Keratinocyte (primary cell): Measurements from ENCODE around the gene PPP1R18. TPM values are rescaled to one million over a fixed set of nuclear protein-coding genes. Genes with fewer than 3 reads are reported as not detected.

ENCODE experiments used
- DNase-seq: peaks from one replicate; pipeline ENCODE4 v3.0.0-alpha.2; 2011; ENCODE audit warnings: low read depth, missing footprints, low spot score
- FAIRE-seq: peaks from 2 replicates; lab custom pipeline; 2011; peaks lifted over from hg19 to GRCh38; lab: Jason Lieb, UNC
- H2AFZ ChIP-seq: 2 replicates; pipeline ENCODE4 v1.6.0; 2012; ENCODE audit warnings: low read length, control low read depth, inconsistent platforms; ENCODE audit not compliant: control insufficient read depth
- H3K27ac ChIP-seq: 2 replicates; pipeline ENCODE4 v1.5.1; 2011; ENCODE audit warnings: low read length; ENCODE audit not compliant: control insufficient read depth, insufficient read depth
- H3K27me3 ChIP-seq: 3 replicates; pipeline ENCODE4 v1.6.0; 2011; ENCODE audit warnings: low read length; ENCODE audit not compliant: control insufficient read depth, insufficient read depth; ENCODE audit errors: extremely low read depth
- H3K36me3 ChIP-seq, 2 experiments: 2 replicates in 1 of 2; 3 replicates in 1 of 2; pipeline ENCODE4 v1.5.1; 2011; ENCODE audit warnings: low read length in 2 of 2, mild to moderate bottlenecking in 1 of 2; ENCODE audit not compliant: control insufficient read depth in 2 of 2, insufficient read depth in 2 of 2; ENCODE audit errors: extremely low read depth in 1 of 2
- H3K4me1 ChIP-seq: 3 replicates; pipeline ENCODE4 v1.5.1; 2011; ENCODE audit warnings: low read length; ENCODE audit not compliant: control insufficient read depth, insufficient read depth; ENCODE audit errors: extremely low read depth
- H3K4me2 ChIP-seq: 3 replicates; pipeline ENCODE4 v1.6.0; 2011; ENCODE audit warnings: low read depth, low read length; ENCODE audit not compliant: control insufficient read depth, insufficient read depth; ENCODE audit errors: extremely low read depth
- H3K4me3 ChIP-seq, 3 experiments: fragments of 200-600 bp in 1 of 3; sonication (generic) in 1 of 3; 2 replicates in 2 of 3; 3 replicates in 1 of 3; pipeline ENCODE4 v1.5.1; 2011 to 2016; ENCODE audit warnings: low read length in 3 of 3, mild to moderate bottlenecking in 3 of 3, control low read depth in 2 of 3, inconsistent platforms in 1 of 3, low read depth in 1 of 3, mixed read lengths in 1 of 3, mixed run types in 1 of 3, moderate library complexity in 1 of 3; ENCODE audit not compliant: control insufficient read depth in 2 of 3, insufficient read depth in 2 of 3; ENCODE audit errors: extremely low read depth in 1 of 3
- H3K79me2 ChIP-seq: 2 replicates; pipeline ENCODE4 v1.6.0; 2012; ENCODE audit warnings: low read length; ENCODE audit not compliant: control insufficient read depth, insufficient read depth
- H3K9ac ChIP-seq: 3 replicates; pipeline ENCODE4 v1.6.0; 2011; ENCODE audit warnings: low read length; ENCODE audit not compliant: control insufficient read depth, insufficient read depth; ENCODE audit errors: extremely low read depth
- H3K9me1 ChIP-seq: 3 replicates; pipeline ENCODE4 v1.6.0; 2011; ENCODE audit warnings: low read length; ENCODE audit not compliant: control insufficient read depth, insufficient read depth; ENCODE audit errors: extremely low read depth
- H3K9me3 ChIP-seq: 2 replicates; pipeline ENCODE4 v1.5.1; 2012; ENCODE audit warnings: low read depth, low read length; ENCODE audit not compliant: control insufficient read depth
- H4K20me1 ChIP-seq: 3 replicates; pipeline ENCODE4 v1.6.0; 2011; ENCODE audit warnings: low read length; ENCODE audit not compliant: control insufficient read depth, insufficient read depth; ENCODE audit errors: extremely low read depth
- EZH2 ChIP-seq: IDR thresholded peaks from one replicate; pipeline ENCODE4 v1.6.1; 2012; ENCODE audit warnings: inconsistent platforms, mild to moderate bottlenecking, low read length, moderate library complexity
- dilution Hi-C: fragments of 300-500 bp; cut with MboI; formaldehyde crosslinking; loops from one replicate; pipeline ENCODE4 v1.7.0; 2020; ENCODE audit warnings: low sequenced_read_pairs; ENCODE audit not compliant: extremely low pct_ligation_motif_present
- polyA plus RNA-seq, 5 experiments: library from polyadenylated mRNA; depleted of rRNA in 3 of 5; stranded (reverse) in 3 of 5; stranded (forward) in 1 of 5; unstranded in 1 of 5; fragments of >200 nt; gene quantifications; 1 replicate in 1 of 5; 2 replicates in 3 of 5; 3 replicates in 1 of 5; pipeline versions ENCODE4 v1.2.1 to v1.2.3, GENCODE V29; 2011 to 2012; ENCODE audit warnings: missing spikeins in 2 of 5, low read depth in 1 of 5, low replicate concordance in 1 of 5
- TF ChIP-seq, protein P1 (sequence below), 3 experiments: IDR thresholded peaks in 1 of 3; conservative IDR thresholded peaks in 1 of 3; optimal IDR thresholded peaks in 1 of 3; 2 replicates in 2 of 3; 3 replicates in 1 of 3; pipeline versions ENCODE3 to v1.5.1; 2011; ENCODE audit warnings: low read length in 3 of 3, mild to moderate bottlenecking in 3 of 3, moderate library complexity in 2 of 3, control low read depth in 1 of 3, inconsistent platforms in 1 of 3; ENCODE audit not compliant: insufficient read depth in 2 of 3; ENCODE audit errors: extremely low read depth in 1 of 3

PPP1R18 gene
- polyA plus RNA-seq, 1 donor (not counting 4 experiments of a cell fraction or from before 2014, with no cell fraction given), result 88.9 TPM

DNA sequence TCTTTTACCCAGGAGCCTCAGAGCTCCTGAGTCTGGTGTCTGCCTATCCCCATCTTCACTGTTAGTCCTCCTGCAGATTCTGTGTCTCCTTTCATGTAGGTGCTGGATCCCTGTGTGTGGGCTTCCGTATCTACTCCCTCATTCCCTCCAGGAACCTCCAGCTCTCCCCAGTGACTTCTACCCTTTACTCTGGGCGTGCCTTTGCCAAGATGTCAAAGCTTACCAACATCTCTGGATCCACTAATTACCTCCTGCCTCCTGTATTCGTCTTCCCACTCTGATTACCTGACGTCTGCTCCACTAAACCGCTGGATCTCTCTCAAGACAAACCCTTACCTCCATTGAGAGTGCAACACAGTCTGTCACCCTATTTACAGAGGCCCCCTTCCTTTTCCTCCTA, 41.7 kb downstream of the PPP1R18 start:
- FAIRE-seq, result no peak

GRCh38 chr6:30643656-30644055, 42.8 kb downstream of the PPP1R18 start:
- Histone ChIP-seq H3K9me3 (no peaks in the 10 kb centered on the region), H3K4me3 (no peak overlapping the region), H3K4me1 (peaks cover 12% of the 10 kb centered on the region), H2AFZ (no peak overlapping the region), H3K4me2 (no peak overlapping the region), H4K20me1 (no peaks in the 10 kb centered on the region), H3K9me1 (peaks cover 2% of the 10 kb centered on the region), H3K36me3 (peaks cover 13 to 21% of the 10 kb centered on the region in 2 experiments), H3K9ac (no peak overlapping the region), H3K27ac (no peak overlapping the region), H3K79me2 (peaks cover 12% of the 10 kb centered on the region), H3K27me3 (no peaks in the 10 kb centered on the region)
- TF ChIP-seq, protein P1, sequence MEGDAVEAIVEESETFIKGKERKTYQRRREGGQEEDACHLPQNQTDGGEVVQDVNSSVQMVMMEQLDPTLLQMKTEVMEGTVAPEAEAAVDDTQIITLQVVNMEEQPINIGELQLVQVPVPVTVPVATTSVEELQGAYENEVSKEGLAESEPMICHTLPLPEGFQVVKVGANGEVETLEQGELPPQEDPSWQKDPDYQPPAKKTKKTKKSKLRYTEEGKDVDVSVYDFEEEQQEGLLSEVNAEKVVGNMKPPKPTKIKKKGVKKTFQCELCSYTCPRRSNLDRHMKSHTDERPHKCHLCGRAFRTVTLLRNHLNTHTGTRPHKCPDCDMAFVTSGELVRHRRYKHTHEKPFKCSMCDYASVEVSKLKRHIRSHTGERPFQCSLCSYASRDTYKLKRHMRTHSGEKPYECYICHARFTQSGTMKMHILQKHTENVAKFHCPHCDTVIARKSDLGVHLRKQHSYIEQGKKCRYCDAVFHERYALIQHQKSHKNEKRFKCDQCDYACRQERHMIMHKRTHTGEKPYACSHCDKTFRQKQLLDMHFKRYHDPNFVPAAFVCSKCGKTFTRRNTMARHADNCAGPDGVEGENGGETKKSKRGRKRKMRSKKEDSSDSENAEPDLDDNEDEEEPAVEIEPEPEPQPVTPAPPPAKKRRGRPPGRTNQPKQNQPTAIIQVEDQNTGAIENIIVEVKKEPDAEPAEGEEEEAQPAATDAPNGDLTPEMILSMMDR (optimal IDR thresholded peaks at IDR 0.05 in 1 of 3, IDR thresholded peaks at IDR 0.05 in 1 of 3, conservative IDR thresholded peaks at IDR 0.05 in 1 of 3; ENCODE audit: extremely low read depth in 1 of 3, insufficient read depth in 2 of 3, low read length in 3 of 3), result no peak
- TF ChIP-seq EZH2, result no peak
- DNase-seq (no peak), FAIRE-seq (no peak)
- dilution Hi-C loops, result no loop called here

More for the DNA sequence above, 41.7 kb downstream of the PPP1R18 start:
- H3K9me1 ChIP-seq, result peaks cover 2% of the 10 kb centered on the region
- no peak overlapping the region for H3K9ac ChIP-seq
- no peak overlapping the region for H3K4me3 ChIP-seq
- H3K4me2 ChIP-seq, result no peak overlapping the region
- peaks cover 21% of the 10 kb centered on the region for H3K79me2 ChIP-seq
- no peak overlapping the region for H2AFZ ChIP-seq
- no peak overlapping the region for H3K27ac ChIP-seq
- DNase-seq, result no peak
- dilution Hi-C loops, result no loop called here
- H3K4me1 ChIP-seq, result peaks cover 12% of the 10 kb centered on the region
- no peaks in the 10 kb centered on the region for H3K9me3 ChIP-seq
- TF ChIP-seq, protein P1 (optimal IDR thresholded peaks at IDR 0.05 in 1 of 3, IDR thresholded peaks at IDR 0.05 in 1 of 3, conservative IDR thresholded peaks at IDR 0.05 in 1 of 3; ENCODE audit: extremely low read depth in 1 of 3, insufficient read depth in 2 of 3, low read length in 3 of 3), result no peak
- no peak for TF ChIP-seq EZH2
- H3K27me3 ChIP-seq, result no peaks in the 10 kb centered on the region
- H4K20me1 ChIP-seq, result no peaks in the 10 kb centered on the region
- peaks cover 13 to 21% of the 10 kb centered on the region in 2 experiments for H3K36me3 ChIP-seq
